SU-DHL-6 (cell line): Measurements from ENCODE around the gene C22orf42.

Experiments
- H2AFZ ChIP-seq: fragments of 200-600 bp; sonication (generic); 2 replicates; pipeline ENCODE4 v1.6.1; 2014; ENCODE audit warnings: low read depth, mild to moderate bottlenecking, moderate library complexity, mixed read lengths, antibody characterized with exemption, low read length; ENCODE audit not compliant: severe bottlenecking
- H3F3A ChIP-seq: fragments of 200-600 bp; shearing (Covaris generic); 2 replicates; pipeline ENCODE4 v1.6.0; 2016; ENCODE audit warnings: antibody characterized with exemption, mild to moderate bottlenecking; ENCODE audit not compliant: insufficient read depth
- H3K27ac ChIP-seq: fragments of 200-600 bp; sonication (generic); 2 replicates; pipeline ENCODE4 v1.5.1; 2016; ENCODE audit warnings: low read depth, mild to moderate bottlenecking, low read length, moderate library complexity, mixed read lengths
- H3K27me3 ChIP-seq: fragments of 200-600 bp; sonication (generic), shearing (Covaris generic); 2 replicates; pipeline ENCODE4 v1.6.0; 2014; ENCODE audit warnings: mild to moderate bottlenecking, low read length
- H3K36me3 ChIP-seq: fragments of 200-600 bp; sonication (generic); 2 replicates; pipeline ENCODE4 v1.6.1; 2014; ENCODE audit warnings: mild to moderate bottlenecking, low read length, mixed read lengths
- H3K4me2 ChIP-seq: fragments of 300-600, 200-600 bp; shearing (Covaris generic), sonication (generic); 2 replicates; pipeline ENCODE4 v1.6.0; 2014; ENCODE audit warnings: low read length, low read depth, mild to moderate bottlenecking; ENCODE audit not compliant: poor library complexity, severe bottlenecking
- H3K4me3 ChIP-seq: fragments of 200-600 bp; sonication (generic); 2 replicates; pipeline ENCODE4 v1.5.1; 2014; ENCODE audit warnings: antibody characterized with exemption, low read length, mild to moderate bottlenecking, mixed read lengths; ENCODE audit not compliant: insufficient read depth, poor library complexity, severe bottlenecking
- H3K79me2 ChIP-seq: fragments of 200-600 bp; sonication (generic); 2 replicates; pipeline ENCODE4 v1.6.1; 2014; ENCODE audit warnings: mild to moderate bottlenecking, low read length, moderate library complexity; ENCODE audit not compliant: insufficient read depth
- H3K9ac ChIP-seq: fragments of 200-600 bp; sonication (generic); 2 replicates; pipeline ENCODE4 v1.7.0; 2014; ENCODE audit warnings: mild to moderate bottlenecking, low read length
- H3K9me2 ChIP-seq: fragments of 200-600 bp; sonication (generic); replicated peaks from 2 replicates; pipeline ENCODE4 v1.6.1; 2014; ENCODE audit warnings: low read length; ENCODE audit not compliant: insufficient read depth
- H3K9me3 ChIP-seq: fragments of 200-600 bp; sonication (generic); 2 replicates; pipeline ENCODE4 v1.6.1; 2014; ENCODE audit warnings: low read length, mixed read lengths; ENCODE audit not compliant: insufficient read depth
- H4K20me1 ChIP-seq: fragments of 200-600 bp; sonication (generic); 2 replicates; pipeline ENCODE4 v1.6.1; 2014; ENCODE audit warnings: low read depth, mild to moderate bottlenecking, antibody characterized with exemption, low read length, moderate library complexity, mixed read lengths
- CTCF ChIP-seq: fragments of 200-600 bp; sonication (generic); IDR thresholded peaks from one replicate; pipeline ENCODE4 v1.5.1; 2017; ENCODE audit warnings: antibody characterized with exemption, mild to moderate bottlenecking, low read length, moderate library complexity; ENCODE audit not compliant: insufficient read depth, poor library complexity, severe bottlenecking
- EZH2phosphoT487 ChIP-seq: fragments of 200-600 bp; sonication (generic), shearing (Covaris generic); conservative IDR thresholded peaks from 2 replicates; pipeline ENCODE4 v1.6.1; 2018; ENCODE audit warnings: mild to moderate bottlenecking, antibody characterized with exemption, low read length, moderate library complexity, mixed read lengths

The C22orf42 gene

DNA sequence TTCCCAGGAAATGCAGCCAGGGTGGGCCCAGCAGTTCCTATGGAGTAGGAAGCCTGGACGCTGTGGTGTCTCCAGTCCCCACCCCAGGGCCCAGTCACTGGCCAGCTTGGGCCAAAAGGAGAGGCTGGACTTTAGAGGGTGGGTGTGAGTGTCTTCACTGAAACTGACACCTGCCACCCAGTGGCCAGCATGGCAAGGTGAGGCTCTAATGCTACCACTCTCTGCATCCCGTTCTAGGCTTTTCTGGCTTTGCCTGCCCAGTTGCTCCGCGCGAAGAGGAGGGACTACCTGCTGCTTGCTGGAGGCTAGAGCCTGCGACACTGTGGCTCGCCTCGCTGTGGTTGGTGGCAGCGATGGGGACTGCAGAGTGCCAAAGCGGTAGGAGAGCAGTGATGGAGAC is 35.4 kb downstream of the C22orf42 start:
- H3K4me2 ChIP-seq = no peak overlapping the region
- H4K20me1 ChIP-seq = no peaks in the 10 kb centered on the region
- no peak overlapping the region for H3K27ac ChIP-seq
- no peaks in the 10 kb centered on the region for H3K9me3 ChIP-seq
- H2AFZ ChIP-seq = no peak overlapping the region
- no peaks in the 10 kb centered on the region for H3F3A ChIP-seq
- H3K9ac ChIP-seq = no peak overlapping the region
- TF ChIP-seq EZH2phosphoT487 (no peak), CTCF (no peak)
- H3K4me3 ChIP-seq = no peak overlapping the region
- no peaks in the 10 kb centered on the region for H3K36me3 ChIP-seq
- H3K9me2 ChIP-seq = no peaks in the 10 kb centered on the region
- no peaks in the 10 kb centered on the region for H3K79me2 ChIP-seq
- no peaks in the 10 kb centered on the region for H3K27me3 ChIP-seq

DNA sequence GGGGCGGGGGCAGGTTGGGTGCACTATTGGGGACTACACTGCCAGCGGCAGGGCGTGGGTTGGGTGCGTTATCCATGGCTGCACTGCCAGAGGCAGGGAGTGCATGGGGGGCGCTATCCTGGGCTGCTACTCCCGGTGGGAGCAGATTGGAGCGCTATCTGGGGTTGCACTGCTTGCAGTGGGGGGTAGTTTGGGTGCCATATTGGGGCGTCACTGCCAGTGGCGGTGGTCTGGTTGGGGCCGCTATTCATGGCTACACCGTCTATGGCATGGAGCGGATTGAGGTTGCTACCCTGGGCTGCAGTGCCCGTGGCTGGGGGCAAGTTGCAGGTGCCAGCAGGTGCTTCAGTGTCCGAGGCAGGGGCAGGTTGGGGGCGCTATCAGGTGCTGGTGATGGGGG is 36.2 kb downstream of the C22orf42 start:
- Histone ChIP-seq H3K4me2 (no peak overlapping the region), H3K27me3 (no peaks in the 10 kb centered on the region), H3K36me3 (no peaks in the 10 kb centered on the region), H3K4me3 (no peak overlapping the region), H4K20me1 (no peaks in the 10 kb centered on the region), H3K79me2 (no peaks in the 10 kb centered on the region), H3K27ac (no peak overlapping the region), H3K9ac (no peak overlapping the region), H2AFZ (no peak overlapping the region), H3K9me2 (no peaks in the 10 kb centered on the region), H3K9me3 (no peaks in the 10 kb centered on the region), H3F3A (no peaks in the 10 kb centered on the region)
- TF ChIP-seq EZH2phosphoT487 (no peak), CTCF (no peak)

DNA sequence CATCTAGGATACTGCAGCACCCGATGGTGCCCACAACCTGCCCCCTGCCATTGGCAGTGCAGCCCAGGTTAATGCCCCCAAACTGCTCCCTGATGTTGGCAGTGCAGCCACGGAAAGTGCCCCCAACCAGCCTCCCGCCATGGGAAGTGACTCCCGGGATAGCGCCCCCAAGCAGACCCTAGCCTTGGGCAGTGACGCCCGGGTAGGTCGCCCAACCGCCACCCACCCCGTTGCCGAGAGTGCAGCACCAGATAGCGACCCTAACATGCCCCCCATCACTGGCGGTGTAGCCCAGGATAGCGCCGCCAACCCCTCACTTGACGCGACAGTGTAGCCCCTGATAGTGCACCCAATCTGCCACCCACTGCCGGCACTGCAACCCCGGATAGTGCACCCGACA is 38.5 kb downstream of the C22orf42 start:
- no peak overlapping the region for H2AFZ ChIP-seq
- H3K4me3 ChIP-seq = no peak overlapping the region
- no peak overlapping the region for H3K4me2 ChIP-seq
- no peaks in the 10 kb centered on the region for H3K9me3 ChIP-seq
- no peak overlapping the region for H3K9ac ChIP-seq
- H3K79me2 ChIP-seq = no peaks in the 10 kb centered on the region
- H3K36me3 ChIP-seq = no peaks in the 10 kb centered on the region
- no peaks in the 10 kb centered on the region for H3K9me2 ChIP-seq
- H3K27ac ChIP-seq = no peak overlapping the region
- no peak for TF ChIP-seq CTCF
- TF ChIP-seq EZH2phosphoT487 = no peak
- H3F3A ChIP-seq = no peaks in the 10 kb centered on the region
- H3K27me3 ChIP-seq = no peaks in the 10 kb centered on the region
- no peaks in the 10 kb centered on the region for H4K20me1 ChIP-seq
